Testis (tissue), 2 donors: ENCODE results near the gene CEMIP.

Source experiments
- CTCF ChIP-seq, 3 experiments: fragments of 450-650 bp in 2 of 3; fragments of 200-600 bp in 1 of 3; sonication (generic) in 1 of 3; IDR thresholded peaks; one replicate each; pipeline ENCODE4 v1.5.1; 2016 to 2019; ENCODE audit warnings: antibody characterized with exemption in 3 of 3, mild to moderate bottlenecking in 2 of 3, moderate library complexity in 1 of 3
- POLR2A ChIP-seq: fragments of 450-650 bp; IDR thresholded peaks from one replicate; pipeline ENCODE4 v1.6.1; 2017; ENCODE audit warnings: antibody characterized with exemption, mild to moderate bottlenecking, moderate library complexity

- no peak for TF ChIP-seq CTCF (IDR thresholded peaks at IDR 0.05)
- no peak for TF ChIP-seq POLR2A
Measured at GRCh38 chr15:80736560-80736959, 42.6 kb upstream of the CEMIP start.
